ENCODE results near the gene RPL32. TPM values are rescaled to one million over a fixed set of nuclear protein-coding genes. Genes with fewer than 3 reads are reported as not detected.

RPL32 gene
- total RNA-seq, 1 experiment from 2014 or later: 2,021 TPM

GRCh38 chr3:12866836-12867235 is 25.5 kb upstream of the RPL32 start:
- no CpG with 5 or more reads among the region's 6 CpGs for WGBS (ENCODE audit: extremely low coverage, insufficient read length, low lambda C conversion rate)
- Mint-ChIP-seq H3K36me3 (ENCODE audit: insufficient read depth in 1 of 3, low read depth in 3 of 3) (peaks cover 0 to 2% (median 0%) of the 10 kb centered on the region in 3 experiments; a peak in 1 of 7 replicates), H3K27me3 (ENCODE audit: low read depth) (peaks cover 66% of the 10 kb centered on the region), H3K27ac (no peak overlapping the region), H3K4me3 (no peak overlapping the region), H3K9me3 (peaks cover 8 to 9% of the 10 kb centered on the region in 2 experiments), H3K4me1 (peaks cover 7% of the 10 kb centered on the region in 2 experiments)
- H3K4me2 ChIP-seq (ENCODE audit: insufficient read depth, insufficient read length, low read length): no peak overlapping the region
- H2BK15ac ChIP-seq (ENCODE audit: low read depth, low read length): no peak overlapping the region
- no peak overlapping the region for H2BK20ac ChIP-seq (ENCODE audit: low read depth, low read length, poor library complexity, severe bottlenecking)
- H4K8ac ChIP-seq (replicated peaks; ENCODE audit: insufficient read length, low read depth, low read length): no peak overlapping the region
- H3K18ac ChIP-seq (ENCODE audit: insufficient read length, low read depth, low read length): no peak overlapping the region
- no peak overlapping the region for H2BK120ac ChIP-seq (ENCODE audit: low read depth, low read length, poor library complexity, severe bottlenecking)
- no peak overlapping the region for H3T11ph ChIP-seq (ENCODE audit: low read length)
- no peaks in the 10 kb centered on the region for H3K79me2 ChIP-seq (ENCODE audit: insufficient read depth, low read length)
- no peaks in the 10 kb centered on the region for H3K79me1 ChIP-seq (ENCODE audit: insufficient read depth, low read depth, low read length, poor library complexity, severe bottlenecking)
- DNase-seq: no peak
- peaks cover 9% of the 10 kb centered on the region for H3K23me2 ChIP-seq (ENCODE audit: insufficient read length, low read depth, low read length, poor library complexity, severe bottlenecking)
- no peaks in the 10 kb centered on the region for H3K9me3 ChIP-seq (ENCODE audit: control insufficient read depth, low read depth, low read length)
- no peak overlapping the region for H4K91ac ChIP-seq (ENCODE audit: insufficient read length, low read depth, low read length)
- no peak overlapping the region for H4K5ac ChIP-seq (ENCODE audit: insufficient read length, low read depth, low read length)
- H2AK5ac ChIP-seq (ENCODE audit: insufficient read length, low read length): no peak overlapping the region
- H2BK5ac ChIP-seq (ENCODE audit: insufficient read length, low read length): no peak overlapping the region
- H3K23ac ChIP-seq (ENCODE audit: insufficient read length, low read depth, low read length): no peak overlapping the region
- no peak overlapping the region for H2BK12ac ChIP-seq (ENCODE audit: insufficient read length, low read depth, low read length)
- H3K56ac ChIP-seq (ENCODE audit: insufficient read length, low read depth, low read length): no peak overlapping the region
- no peak overlapping the region for H3K14ac ChIP-seq (ENCODE audit: insufficient read depth, low read length)
- no peak overlapping the region for H3K27ac ChIP-seq (ENCODE audit: insufficient read length, low read depth, low read length)
- H3K27me3 ChIP-seq (ENCODE audit: insufficient read depth, low read length): no peaks in the 10 kb centered on the region
- no peaks in the 10 kb centered on the region for H4K20me1 ChIP-seq (ENCODE audit: control insufficient read depth, insufficient read depth, insufficient read length)
- no peak overlapping the region for H2AFZ ChIP-seq (ENCODE audit: low read length)
- H3K4me1 ChIP-seq (ENCODE audit: insufficient read depth, low read length): no peaks in the 10 kb centered on the region; the same call in 1 of the 2 replicates
- no peak overlapping the region for H3K4ac ChIP-seq (ENCODE audit: low read depth, low read length)
- TF ChIP-seq CTCF (conservative IDR thresholded peaks at IDR 0.05): no peak
- no peak overlapping the region for H3K9ac ChIP-seq (ENCODE audit: extremely low read depth, insufficient read length, low read length)
